ENCODE data around the gene GBP3.

GBP3 gene

GRCh38 chr1:89069951-89070350 is 47.3 kb upstream of the GBP3 start:
- ATAC-seq: no peak
- TF ChIP-seq PPARA (CRISPR knock-in tag; IDR thresholded peaks at IDR 0.05; ENCODE audit: borderline replicate concordance): no peak
- no peak for TF ChIP-seq TCF4 (CRISPR knock-in tag; IDR thresholded peaks at IDR 0.05; ENCODE audit: borderline replicate concordance)
- TF ChIP-seq ARNTL (CRISPR knock-in tag; IDR thresholded peaks at IDR 0.05; ENCODE audit: borderline replicate concordance, low read depth): no peak
- TF ChIP-seq ZNF70 (CRISPR knock-in tag; IDR thresholded peaks at IDR 0.05): no peak
- TF ChIP-seq TOX (CRISPR knock-in tag; IDR thresholded peaks at IDR 0.05; ENCODE audit: borderline replicate concordance): no peak
- no peak for TF ChIP-seq TSHZ2 (CRISPR knock-in tag; IDR thresholded peaks at IDR 0.05)
- TF ChIP-seq RARB (CRISPR knock-in tag; IDR thresholded peaks at IDR 0.05): no peak
- no peak for TF ChIP-seq OSR1 (CRISPR knock-in tag; IDR thresholded peaks at IDR 0.05)
- TF ChIP-seq ZNF8 (CRISPR knock-in tag; IDR thresholded peaks at IDR 0.05): no peak
- TF ChIP-seq CREB5 (CRISPR knock-in tag; IDR thresholded peaks at IDR 0.05; ENCODE audit: low read depth): no peak
- TF ChIP-seq SNAI2 (CRISPR knock-in tag; IDR thresholded peaks at IDR 0.05): no peak
- TF ChIP-seq ZFP3 (CRISPR knock-in tag; IDR thresholded peaks at IDR 0.05): no peak
- no peak for TF ChIP-seq POU6F1 (CRISPR knock-in tag; IDR thresholded peaks at IDR 0.05; ENCODE audit: borderline replicate concordance, low read depth)
- TF ChIP-seq CSDC2 (CRISPR knock-in tag; IDR thresholded peaks at IDR 0.05): no peak
- no peak for TF ChIP-seq ZC3H10 (CRISPR knock-in tag; IDR thresholded peaks at IDR 0.05)

GRCh38 chr1:89068291-89068690 is 45.6 kb upstream of the GBP3 start:
- ATAC-seq: no peak
- TF ChIP-seq BACH2 (CRISPR knock-in tag; IDR thresholded peaks at IDR 0.05; ENCODE audit: borderline replicate concordance) (no peak), CSDC2 (CRISPR knock-in tag; IDR thresholded peaks at IDR 0.05) (no peak), ZNF565 (CRISPR knock-in tag; conservative IDR thresholded peaks at IDR 0.05; ENCODE audit: low read depth) (no peak), PATZ1 (CRISPR knock-in tag; IDR thresholded peaks at IDR 0.05; ENCODE audit: borderline replicate concordance) (no peak), ZC3H10 (CRISPR knock-in tag; IDR thresholded peaks at IDR 0.05) (no peak), OSR1 (CRISPR knock-in tag; IDR thresholded peaks at IDR 0.05) (no peak), POU6F1 (CRISPR knock-in tag; IDR thresholded peaks at IDR 0.05; ENCODE audit: borderline replicate concordance, low read depth) (no peak), GLIS3 (CRISPR knock-in tag; IDR thresholded peaks at IDR 0.05) (no peak), TOX (CRISPR knock-in tag; IDR thresholded peaks at IDR 0.05; ENCODE audit: borderline replicate concordance) (no peak), TCF4 (CRISPR knock-in tag; IDR thresholded peaks at IDR 0.05; ENCODE audit: borderline replicate concordance) (no peak)

- ATAC-seq: peak; percentile 87
- TF ChIP-seq CREB5 (CRISPR knock-in tag; IDR thresholded peaks at IDR 0.05; ENCODE audit: low read depth): no peak
- TF ChIP-seq OSR1 (CRISPR knock-in tag; IDR thresholded peaks at IDR 0.05): no peak
- TF ChIP-seq TSHZ2 (CRISPR knock-in tag; IDR thresholded peaks at IDR 0.05): no peak
- TF ChIP-seq ZNF70 (CRISPR knock-in tag; IDR thresholded peaks at IDR 0.05): no peak
- TF ChIP-seq PATZ1 (CRISPR knock-in tag; IDR thresholded peaks at IDR 0.05; ENCODE audit: borderline replicate concordance): no peak
Observed at GRCh38 chr1:89065079-89065868, 42.6 kb upstream of the GBP3 start, which contains the start of gene GBP1. TSS of gene GBP1 (minus strand) at chr1:89065208. CDS start at chr1:89063234, 1,974 bp downstream.

Measured in SK-N-SH treated with all-trans-retinoic acid at 6 μM for 48 hours (cell line).